KMS-11 (cell line): Measurements from ENCODE around the gene LINGO1.

Experiments used
- H2AFZ ChIP-seq: fragments of 200-600 bp; sonication (generic); 2 replicates; pipeline ENCODE4 v1.6.1; 2016; ENCODE audit warnings: antibody characterized with exemption, mixed run types, low read depth
- H3K27ac ChIP-seq: fragments of 200-600 bp; sonication (generic); 2 replicates; pipeline ENCODE4 v1.6.1; 2016; ENCODE audit warnings: mild to moderate bottlenecking, mixed run types
- H3K27me3 ChIP-seq: fragments of 200-600 bp; sonication (generic); 2 replicates; pipeline ENCODE4 v1.6.1; 2017; ENCODE audit warnings: mild to moderate bottlenecking, low read depth, mixed run types, moderate library complexity; ENCODE audit not compliant: insufficient read depth
- H3K36me3 ChIP-seq: fragments of 200-600 bp; sonication (generic); 2 replicates; pipeline ENCODE4 v1.6.1; 2017; ENCODE audit warnings: mild to moderate bottlenecking, mixed run types; ENCODE audit not compliant: insufficient read depth
- H3K4me1 ChIP-seq: fragments of 200-600 bp; sonication (generic); 2 replicates; pipeline ENCODE4 v1.6.1; 2016; ENCODE audit warnings: mild to moderate bottlenecking, low read depth, mixed run types; ENCODE audit not compliant: poor library complexity, severe bottlenecking
- H3K4me2 ChIP-seq: fragments of 200-600 bp; sonication (generic); 2 replicates; pipeline ENCODE4 v1.7.0; 2016; ENCODE audit warnings: mild to moderate bottlenecking, mixed run types
- H3K4me3 ChIP-seq: fragments of 200-600 bp; sonication (generic); IDR thresholded peaks from 2 replicates; pipeline ENCODE4 v1.6.1; 2017; ENCODE audit warnings: low read depth, low read length, mixed read lengths; ENCODE audit not compliant: insufficient read depth
- H3K79me2 ChIP-seq: fragments of 200-600 bp; sonication (generic); 2 replicates; pipeline ENCODE4 v1.6.1; 2016; ENCODE audit warnings: low read depth, mixed run types; ENCODE audit not compliant: insufficient read depth
- H3K9ac ChIP-seq: fragments of 200-600 bp; sonication (generic); 2 replicates; pipeline ENCODE4 v1.6.1; 2016; ENCODE audit warnings: mild to moderate bottlenecking, mixed run types
- H4K20me1 ChIP-seq: fragments of 200-600 bp; sonication (generic); 2 replicates; pipeline ENCODE4 v1.6.1; 2016; ENCODE audit warnings: mild to moderate bottlenecking, mixed run types; ENCODE audit not compliant: insufficient read depth
- CTCF ChIP-seq: fragments of 200-600 bp; sonication (generic); conservative IDR thresholded peaks from 2 replicates; pipeline ENCODE4 v1.6.1; 2017; ENCODE audit warnings: low read depth, mild to moderate bottlenecking, antibody characterized with exemption, low read length, moderate library complexity, mixed read lengths

LINGO1 gene

GRCh38 chr15:77571181-77571580, 61.5 kb downstream of the LINGO1 start:
- no peak for TF ChIP-seq CTCF
- Histone ChIP-seq H2AFZ (no peak overlapping the region), H3K4me3 (no peak overlapping the region), H3K27me3 (peaks cover 34% of the 10 kb centered on the region; the same call in 1 of the 2 replicates), H4K20me1 (no peaks in the 10 kb centered on the region), H3K36me3 (no peaks in the 10 kb centered on the region), H3K9ac (no peak overlapping the region), H3K79me2 (no peaks in the 10 kb centered on the region), H3K4me2 (no peak overlapping the region), H3K27ac (no peak overlapping the region), H3K4me1 (no peaks in the 10 kb centered on the region)

- Histone ChIP-seq H3K4me1 (no peaks in the 10 kb centered on the region), H4K20me1 (no peaks in the 10 kb centered on the region), H3K36me3 (no peaks in the 10 kb centered on the region), H2AFZ (no peak overlapping the region), H3K4me3 (no peak overlapping the region), H3K27me3 (peaks cover 35% of the 10 kb centered on the region; the same call in 1 of the 2 replicates), H3K27ac (no peak overlapping the region), H3K79me2 (no peaks in the 10 kb centered on the region), H3K4me2 (no peak overlapping the region), H3K9ac (no peak overlapping the region)
- TF ChIP-seq CTCF, result no peak
Observed at GRCh38 chr15:77569729-77570125, 63.0 kb downstream of the LINGO1 start.

GRCh38 chr15:77568973-77569728, 63.6 kb downstream of the LINGO1 start:
- Histone ChIP-seq H3K4me1 (no peaks in the 10 kb centered on the region), H3K27me3 (peaks cover 36% of the 10 kb centered on the region; the same call in 1 of the 2 replicates), H4K20me1 (no peaks in the 10 kb centered on the region), H3K36me3 (no peaks in the 10 kb centered on the region), H2AFZ (no peak overlapping the region), H3K79me2 (no peaks in the 10 kb centered on the region), H3K4me2 (no peak overlapping the region), H3K4me3 (no peak overlapping the region), H3K27ac (no peak overlapping the region), H3K9ac (no peak overlapping the region)
- TF ChIP-seq CTCF, result no peak

GRCh38 chr15:77568014-77568972, 64.4 kb downstream of the LINGO1 start:
- H3K4me2 ChIP-seq, result no peak overlapping the region
- no peak overlapping the region for H3K9ac ChIP-seq
- TF ChIP-seq CTCF, result no peak
- H3K4me3 ChIP-seq, result no peak overlapping the region
- no peak overlapping the region for H3K27ac ChIP-seq
- H3K4me1 ChIP-seq, result no peaks in the 10 kb centered on the region
- H3K79me2 ChIP-seq, result no peaks in the 10 kb centered on the region
- H4K20me1 ChIP-seq, result no peaks in the 10 kb centered on the region
- H3K27me3 ChIP-seq, result peaks cover 29% of the 10 kb centered on the region; the same call in 1 of the 2 replicates
- no peaks in the 10 kb centered on the region for H3K36me3 ChIP-seq
- no peak overlapping the region for H2AFZ ChIP-seq
